A673 (cell line): Measurements from ENCODE around the gene GLRA1.

Experiments
- EZH2 ChIP-seq: fragments of 200-600 bp; sonication (generic); IDR thresholded peaks from 2 replicates; pipeline ENCODE4 v1.6.1; 2017; ENCODE audit warnings: borderline replicate concordance, low read depth, mild to moderate bottlenecking, mixed read lengths, antibody characterized with exemption, low read length; ENCODE audit not compliant: poor library complexity, severe bottlenecking
- TF ChIP-seq, protein P1 (sequence below): fragments of 300-800, 200-600 bp; sonication (generic); conservative IDR thresholded peaks from 2 replicates; pipeline ENCODE4 v1.5.1; 2017; ENCODE audit warnings: low read depth, mild to moderate bottlenecking, antibody characterized with exemption, low read length, moderate library complexity, mixed read lengths

- TF ChIP-seq, protein P1, sequence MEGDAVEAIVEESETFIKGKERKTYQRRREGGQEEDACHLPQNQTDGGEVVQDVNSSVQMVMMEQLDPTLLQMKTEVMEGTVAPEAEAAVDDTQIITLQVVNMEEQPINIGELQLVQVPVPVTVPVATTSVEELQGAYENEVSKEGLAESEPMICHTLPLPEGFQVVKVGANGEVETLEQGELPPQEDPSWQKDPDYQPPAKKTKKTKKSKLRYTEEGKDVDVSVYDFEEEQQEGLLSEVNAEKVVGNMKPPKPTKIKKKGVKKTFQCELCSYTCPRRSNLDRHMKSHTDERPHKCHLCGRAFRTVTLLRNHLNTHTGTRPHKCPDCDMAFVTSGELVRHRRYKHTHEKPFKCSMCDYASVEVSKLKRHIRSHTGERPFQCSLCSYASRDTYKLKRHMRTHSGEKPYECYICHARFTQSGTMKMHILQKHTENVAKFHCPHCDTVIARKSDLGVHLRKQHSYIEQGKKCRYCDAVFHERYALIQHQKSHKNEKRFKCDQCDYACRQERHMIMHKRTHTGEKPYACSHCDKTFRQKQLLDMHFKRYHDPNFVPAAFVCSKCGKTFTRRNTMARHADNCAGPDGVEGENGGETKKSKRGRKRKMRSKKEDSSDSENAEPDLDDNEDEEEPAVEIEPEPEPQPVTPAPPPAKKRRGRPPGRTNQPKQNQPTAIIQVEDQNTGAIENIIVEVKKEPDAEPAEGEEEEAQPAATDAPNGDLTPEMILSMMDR = no peak
- TF ChIP-seq EZH2 = no peak
Observed at GRCh38 chr5:151897020-151897552, 27.6 kb downstream of the GLRA1 start.
